ENCODE measurements around the gene CNTNAP2. TPM values are rescaled to one million over a fixed set of nuclear protein-coding genes. Genes with fewer than 3 reads are reported as not detected.

CNTNAP2 gene
- total RNA-seq, 1 donor: 0.54 TPM

DNA sequence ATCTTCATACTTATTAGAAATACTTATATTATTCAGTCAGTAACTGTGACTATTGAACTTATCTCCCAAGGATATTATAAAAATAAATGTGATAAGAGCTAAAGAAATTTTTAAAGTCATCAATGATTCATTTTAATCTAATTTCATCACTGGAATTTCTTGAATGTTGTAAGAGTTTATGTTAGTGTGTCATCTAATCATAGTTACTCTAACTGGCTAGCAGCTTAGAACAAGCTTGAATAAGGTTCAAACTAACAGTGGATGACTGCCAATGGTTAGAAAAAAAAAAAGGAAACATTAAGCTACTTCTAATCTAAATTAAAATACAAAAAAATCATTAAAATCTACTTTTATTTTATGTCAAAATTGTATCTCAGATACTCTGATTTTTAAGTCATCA is 1066.3 kb downstream of the CNTNAP2 start:
- DNase-seq (ENCODE audit: low read depth in 2 of 3, low spot score in 2 of 3): no peak

DNA sequence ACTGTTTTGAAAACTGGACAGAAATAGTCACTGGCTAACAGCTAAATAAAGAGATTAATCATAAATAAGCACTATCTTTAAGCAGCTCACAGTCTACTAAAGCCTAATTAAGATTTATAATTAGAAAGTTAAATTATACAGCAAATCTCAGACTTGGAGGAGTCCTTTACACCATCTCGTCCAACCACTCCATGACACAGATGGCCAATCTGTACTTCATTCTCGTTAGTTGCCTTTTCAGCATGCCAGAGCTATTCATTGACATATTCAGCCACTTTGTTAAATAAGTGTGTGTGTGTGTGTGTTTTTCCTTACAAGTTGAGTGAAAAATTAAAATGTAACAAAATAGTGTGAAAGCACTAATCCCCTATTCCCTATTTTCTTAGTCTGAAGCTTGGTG is 1066.7 kb downstream of the CNTNAP2 start:
- DNase-seq (ENCODE audit: low read depth in 2 of 3, low spot score in 2 of 3): no peak

DNA sequence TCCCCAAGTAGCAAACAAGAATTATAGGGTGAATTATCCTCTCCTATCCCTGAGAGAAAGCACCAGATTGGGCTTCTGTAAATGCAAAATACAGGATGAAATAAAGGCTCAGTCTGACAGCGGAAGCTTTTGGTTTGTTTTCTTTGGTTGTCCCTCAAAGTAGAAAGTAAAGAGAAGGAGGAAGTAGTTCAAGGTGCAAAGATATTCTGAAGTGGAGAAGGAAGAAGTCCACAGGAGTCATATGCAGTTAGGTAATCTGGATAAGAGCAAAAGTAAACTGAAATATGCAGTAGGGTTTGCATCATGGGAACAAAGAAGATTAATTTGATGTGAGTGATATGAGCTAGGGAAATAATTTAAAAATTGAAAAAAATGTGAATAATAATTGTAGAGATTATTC is 1071.9 kb downstream of the CNTNAP2 start:
- DNase-seq (ENCODE audit: low read depth in 2 of 3, low spot score in 2 of 3): peak in 1 of 3 donors; percentile 43

DNA sequence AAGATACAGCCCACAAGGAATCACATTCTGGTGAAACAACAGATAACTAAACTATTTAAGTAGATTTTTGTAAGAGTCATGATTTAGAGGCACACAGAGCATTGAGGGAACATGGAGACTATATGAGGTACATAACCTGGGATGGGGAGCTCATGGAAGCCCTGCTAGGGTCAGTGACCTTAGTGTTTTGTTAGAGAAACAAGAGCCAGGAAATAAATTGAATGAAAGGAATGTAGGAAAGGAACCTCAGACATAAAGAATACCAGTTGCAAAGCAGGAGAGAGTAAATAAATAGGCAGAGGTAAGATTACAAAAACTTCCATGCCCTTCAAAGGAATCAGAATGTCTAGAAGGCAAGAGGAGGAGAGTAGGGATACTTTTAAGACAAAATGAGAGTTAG is 1076.9 kb downstream of the CNTNAP2 start:
- no peak for DNase-seq (ENCODE audit: low read depth in 2 of 3, low spot score in 2 of 3)

DNA sequence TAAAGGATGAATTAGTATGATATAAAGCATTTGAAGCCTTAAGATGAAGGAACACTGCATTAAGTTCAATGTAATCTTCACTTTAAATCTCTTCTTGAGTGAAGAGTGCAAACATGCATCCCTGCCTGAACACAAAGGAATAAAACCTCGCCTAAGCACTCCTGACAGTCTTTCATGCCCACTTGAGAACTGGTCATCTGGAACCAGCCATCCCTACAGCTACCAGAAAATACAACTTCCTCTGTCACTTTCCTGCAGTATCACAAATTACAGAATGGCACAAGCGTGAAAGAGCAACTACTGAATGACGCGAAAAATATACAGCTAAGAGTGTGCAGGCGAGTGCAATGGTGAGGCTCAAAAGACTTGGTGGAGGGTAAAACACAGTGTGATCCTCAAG is 1079.9 kb downstream of the CNTNAP2 start:
- no peak for DNase-seq (ENCODE audit: low read depth in 2 of 3, low spot score in 2 of 3)

DNA sequence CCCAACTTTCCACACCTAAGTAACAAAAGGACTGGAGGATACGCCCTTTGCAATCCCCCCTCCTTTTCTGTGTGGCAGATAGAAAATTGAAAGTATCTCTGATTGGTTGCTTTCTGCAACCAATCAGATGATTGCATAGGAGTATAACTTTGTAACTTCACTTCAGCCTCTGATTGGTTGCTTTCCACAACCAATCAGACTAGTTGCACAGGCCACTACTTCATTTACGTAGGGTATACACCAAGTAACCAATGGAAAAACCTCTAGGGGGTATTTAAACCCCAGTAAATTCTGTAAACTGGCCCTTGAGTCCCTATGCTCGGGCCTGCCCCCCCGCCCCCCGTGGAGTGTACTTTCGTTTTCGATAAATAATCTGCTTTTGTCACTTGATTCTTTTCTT is 1080.4 kb downstream of the CNTNAP2 start:
- no peak for DNase-seq (ENCODE audit: low read depth in 2 of 3, low spot score in 2 of 3)

DNA sequence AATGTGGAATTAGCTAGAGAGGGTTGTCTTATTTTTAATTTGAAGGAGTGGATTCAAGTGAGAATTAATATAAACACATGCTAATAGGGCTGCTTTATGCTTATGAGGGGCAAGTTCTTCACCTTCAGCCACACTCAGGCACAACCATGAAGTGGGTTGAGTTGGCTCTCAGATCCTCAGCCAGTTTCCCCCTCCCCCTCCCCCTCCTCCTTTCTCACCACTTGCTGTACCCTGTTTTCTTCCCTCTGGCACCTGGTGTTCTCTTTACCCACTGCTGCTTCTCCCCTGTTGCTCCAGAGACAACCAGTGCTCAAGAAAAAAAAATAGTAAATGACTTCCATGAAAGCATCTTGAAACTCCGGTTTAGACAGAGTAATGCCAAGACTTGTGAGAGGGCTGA is 1083.3 kb downstream of the CNTNAP2 start:
- no peak for DNase-seq (ENCODE audit: low read depth in 2 of 3, low spot score in 2 of 3)

DNA sequence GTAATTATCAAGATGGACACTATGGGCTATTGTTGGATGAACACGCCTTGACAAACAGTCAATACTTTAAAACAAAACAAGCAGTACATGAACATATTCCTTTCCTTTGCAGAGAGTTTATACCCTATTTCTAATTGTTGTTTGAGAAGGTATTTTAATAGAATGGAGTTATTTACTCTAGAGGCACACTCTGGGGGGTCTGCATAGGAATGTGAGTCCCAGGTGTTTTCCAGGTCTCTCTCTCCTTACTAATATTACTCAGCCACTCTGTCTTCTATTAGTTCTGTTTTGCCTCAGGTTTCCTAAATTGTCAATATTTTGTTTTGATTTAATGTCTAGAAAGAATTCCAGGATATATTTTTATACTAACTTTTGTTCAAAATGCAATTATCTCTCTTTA is 1091.4 kb downstream of the CNTNAP2 start:
- DNase-seq (ENCODE audit: low read depth in 2 of 3, low spot score in 2 of 3): no peak

DNA sequence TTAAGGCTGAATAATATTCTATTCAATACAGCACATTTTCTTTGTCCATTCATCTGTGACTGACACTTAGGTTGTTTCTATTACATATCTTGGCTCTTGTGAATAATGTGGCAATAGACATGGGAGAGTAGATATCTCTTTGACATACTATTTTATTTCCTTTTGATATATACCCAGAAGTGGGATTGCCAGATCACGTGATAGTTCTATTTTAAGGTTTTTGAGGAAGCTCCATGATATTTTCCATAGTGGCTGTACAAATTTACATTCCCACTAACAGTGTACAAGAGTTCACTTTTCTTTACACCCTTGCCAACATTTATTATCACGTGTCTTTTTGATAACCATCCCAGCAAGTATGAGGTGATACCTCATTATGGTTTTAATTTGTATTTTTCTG is 1114.7 kb downstream of the CNTNAP2 start:
- DNase-seq (ENCODE audit: low read depth in 2 of 3, low spot score in 2 of 3): no peak

DNA sequence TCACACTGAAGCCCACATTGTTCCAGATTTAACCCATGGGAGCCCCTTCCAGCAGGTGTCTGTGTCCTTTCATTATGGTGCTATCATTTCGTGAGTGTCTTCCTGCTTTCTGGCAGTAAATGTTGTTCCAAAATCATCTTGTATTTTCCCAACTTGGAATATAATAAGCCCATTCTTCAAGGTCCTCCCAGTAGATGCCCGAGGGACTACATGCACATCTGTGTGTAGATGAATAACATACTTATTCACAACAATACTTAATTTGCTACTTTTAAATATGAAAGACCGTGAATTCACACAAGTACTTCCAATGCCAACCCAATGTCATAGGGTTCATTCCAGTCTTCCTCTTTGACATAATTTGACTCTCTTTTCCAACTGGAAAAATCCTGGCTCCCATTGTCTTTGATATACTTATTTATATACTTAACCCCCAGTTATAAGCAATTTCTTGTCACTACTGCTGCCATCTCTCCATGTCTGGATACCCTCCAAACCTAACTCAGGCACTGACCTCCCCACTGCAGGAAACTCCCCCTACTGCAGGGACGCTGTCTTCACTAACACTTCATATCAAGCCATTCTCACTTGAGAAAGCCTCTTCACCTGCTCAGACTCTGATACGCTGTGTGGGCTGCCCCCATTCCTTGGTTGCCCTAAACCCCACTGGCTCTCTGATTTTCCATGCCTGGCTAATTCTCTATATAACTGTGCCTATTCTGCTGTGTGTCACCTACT is 1119.2 kb downstream of the CNTNAP2 start:
- DNase-seq (ENCODE audit: low read depth in 2 of 3, low spot score in 2 of 3): no peak

DNA sequence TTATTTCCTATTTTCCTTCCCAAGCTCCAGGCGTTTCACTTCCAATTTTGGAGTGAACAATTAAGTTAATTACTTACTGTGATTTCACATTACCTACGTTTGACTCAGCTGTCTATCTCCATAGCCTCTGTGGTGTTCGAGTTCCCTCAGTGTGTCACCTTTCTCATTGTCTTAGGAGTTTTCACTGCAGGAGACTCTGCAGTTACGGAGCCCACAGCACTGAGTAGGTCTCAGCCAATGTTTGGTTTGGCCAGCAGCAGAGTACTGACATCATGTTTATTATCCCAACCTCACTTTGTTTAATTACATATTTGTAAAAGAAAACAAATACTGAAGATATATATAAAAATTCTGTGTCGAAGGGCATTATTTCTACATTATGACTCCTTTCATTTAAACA is 1123.9 kb downstream of the CNTNAP2 start:
- DNase-seq (ENCODE audit: low read depth in 2 of 3, low spot score in 2 of 3): no peak

DNA sequence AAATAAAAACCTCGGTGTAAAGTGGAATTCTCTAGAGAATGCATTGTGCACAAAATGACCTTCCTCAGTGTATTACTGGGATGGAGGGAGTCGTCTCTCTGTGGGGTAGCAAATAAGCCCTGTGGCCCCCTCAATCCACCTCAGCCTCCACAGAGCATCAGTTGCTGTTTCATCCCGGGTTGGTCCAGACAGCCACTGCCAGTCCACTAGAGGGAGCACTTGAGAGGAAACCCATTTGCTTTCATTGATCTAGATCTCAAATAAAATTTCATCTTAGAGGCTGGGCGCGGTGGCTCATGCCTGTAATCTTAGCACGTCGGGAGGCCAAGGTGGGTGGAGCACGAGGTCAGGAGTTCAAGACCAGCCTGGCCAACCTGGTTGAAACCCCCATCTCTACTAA is 1128.7 kb downstream of the CNTNAP2 start:
- DNase-seq (ENCODE audit: low read depth in 2 of 3, low spot score in 2 of 3): peak in 2 of 3 donors; percentile 34 to 68

DNA sequence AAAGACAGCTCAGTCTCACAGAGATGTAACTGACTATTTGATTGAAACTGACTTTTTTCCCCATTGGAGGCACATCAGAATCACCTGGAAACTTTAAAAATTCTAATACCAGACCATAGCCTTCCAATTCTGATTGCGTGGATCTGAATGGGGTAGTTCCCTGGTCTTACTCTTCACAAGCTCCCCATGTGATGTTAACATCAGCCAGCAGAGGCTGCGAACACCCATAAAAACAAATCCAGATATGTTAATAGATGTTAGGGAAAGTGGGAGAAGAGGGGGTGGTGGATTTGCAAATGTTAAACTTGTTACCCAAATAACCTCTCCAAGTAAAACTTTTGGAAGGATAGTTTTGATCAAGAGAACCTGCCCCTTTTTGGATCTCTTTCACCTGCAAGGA is 1133.4 kb downstream of the CNTNAP2 start:
- DNase-seq (ENCODE audit: low read depth in 2 of 3, low spot score in 2 of 3): no peak

DNA sequence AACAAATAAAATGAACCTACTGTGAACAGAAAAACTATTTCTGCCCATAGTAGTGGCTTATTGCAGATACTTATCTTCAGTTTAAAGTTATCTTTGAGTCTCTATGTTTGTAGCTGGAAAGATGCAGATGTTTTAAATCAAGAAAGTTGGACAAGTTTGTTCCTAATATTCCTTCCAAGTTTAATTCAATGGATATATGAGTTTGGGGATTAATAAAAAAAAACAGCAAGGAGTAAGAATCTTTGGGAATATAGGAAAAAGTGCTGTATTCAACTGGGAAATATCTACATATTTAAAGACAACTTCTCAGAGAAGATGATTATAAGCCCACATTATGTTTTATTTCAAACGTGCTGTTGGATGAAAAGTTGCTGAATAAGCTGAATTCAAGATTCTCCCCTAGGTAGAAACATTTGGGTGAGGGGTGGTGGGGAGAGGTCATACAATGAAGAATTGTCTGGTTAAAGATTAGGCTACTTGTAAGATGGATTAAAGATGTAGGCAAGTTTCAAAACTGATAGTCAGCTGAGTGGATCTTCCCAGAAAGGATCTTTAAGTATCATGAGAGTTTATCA is 1135.2 kb downstream of the CNTNAP2 start:
- DNase-seq (ENCODE audit: low read depth in 2 of 3, low spot score in 2 of 3): no peak

DNA sequence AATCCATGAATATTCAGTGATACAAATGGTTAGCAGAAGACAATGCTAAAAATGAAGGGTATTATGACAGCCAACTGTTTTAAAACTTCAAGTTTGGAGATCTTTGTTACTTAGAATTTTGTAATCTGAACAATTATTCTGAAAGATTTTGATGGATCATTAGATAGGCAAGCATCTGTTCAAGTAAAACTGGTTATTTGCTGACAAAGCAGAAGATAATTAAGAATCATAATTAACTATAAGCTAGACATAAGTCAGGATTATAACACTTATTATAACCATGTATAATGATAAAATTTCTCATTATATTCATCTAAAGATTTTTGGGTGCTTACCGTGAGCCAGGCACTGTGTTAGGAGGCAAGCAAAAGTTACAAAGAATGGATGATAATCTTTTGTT is 1145.1 kb downstream of the CNTNAP2 start:
- DNase-seq (ENCODE audit: low read depth in 2 of 3, low spot score in 2 of 3): no peak

DNA sequence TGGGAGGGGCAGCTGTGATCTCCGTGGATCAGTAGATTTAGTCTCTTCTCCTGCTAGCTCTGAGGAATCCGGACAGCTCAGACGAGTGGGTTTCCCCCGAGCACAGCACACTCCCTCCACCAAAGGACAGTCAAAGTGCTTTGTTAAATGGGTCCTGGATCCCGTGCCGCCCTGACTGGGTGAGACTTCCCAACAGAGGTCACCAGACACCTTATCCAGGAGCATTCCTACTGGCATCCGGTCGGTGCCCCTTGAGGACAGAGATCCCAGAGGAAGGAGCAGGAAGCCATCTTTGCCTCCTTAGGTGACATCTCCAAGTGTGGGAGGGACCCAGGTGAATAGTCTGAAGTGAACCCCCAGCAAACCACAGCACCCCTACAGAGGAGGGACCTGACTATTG is 1148.9 kb downstream of the CNTNAP2 start:
- DNase-seq (ENCODE audit: low read depth in 2 of 3, low spot score in 2 of 3): no peak

DNA sequence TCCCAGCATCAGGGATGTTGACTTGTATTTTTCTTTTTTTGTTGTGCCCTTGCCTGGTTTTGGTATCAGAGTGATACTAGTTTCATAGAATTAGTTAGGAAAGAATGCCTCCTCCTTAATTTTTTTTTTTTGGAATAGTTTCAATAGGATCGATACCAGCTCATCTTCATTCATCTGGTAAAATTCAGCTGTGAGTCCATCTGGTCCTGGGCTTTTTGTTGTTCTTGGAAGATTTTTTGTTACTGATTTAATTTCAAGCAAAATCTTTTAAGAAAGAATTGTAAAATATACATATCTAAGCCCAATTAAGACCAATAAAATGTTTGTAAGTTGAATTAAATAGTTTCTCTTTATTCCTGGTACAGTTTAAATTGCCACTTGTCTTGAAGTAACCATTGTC is 1159.5 kb downstream of the CNTNAP2 start:
- DNase-seq (ENCODE audit: low read depth in 2 of 3, low spot score in 2 of 3): no peak

DNA sequence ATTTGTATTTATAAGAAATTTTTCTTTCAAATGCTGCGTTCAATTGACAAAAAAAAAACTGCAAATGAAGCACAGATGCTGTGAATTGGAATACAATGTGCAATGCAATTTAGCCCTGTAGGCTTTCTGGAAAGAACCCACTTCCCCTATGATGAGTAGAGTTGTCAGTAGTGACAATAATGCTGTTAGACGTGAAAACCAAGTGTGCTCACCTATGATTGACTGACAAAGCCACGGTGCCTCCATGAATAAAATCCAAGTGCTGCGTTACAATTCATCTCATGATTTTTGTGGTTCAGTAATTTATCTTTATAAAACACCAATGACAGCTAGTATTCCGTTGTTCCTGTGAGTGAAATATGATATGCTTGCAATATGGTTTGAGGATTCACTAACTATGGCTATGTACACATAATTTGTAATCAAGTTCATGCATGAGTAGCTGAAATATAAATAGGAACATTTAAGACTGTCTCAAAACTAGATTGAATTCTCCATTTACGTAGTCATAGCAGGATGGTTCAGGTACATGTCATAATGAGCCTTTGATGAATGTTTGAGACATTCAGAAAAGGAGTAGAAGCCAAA is 1160.3 kb downstream of the CNTNAP2 start:
- DNase-seq (ENCODE audit: low read depth in 2 of 3, low spot score in 2 of 3): no peak

DNA sequence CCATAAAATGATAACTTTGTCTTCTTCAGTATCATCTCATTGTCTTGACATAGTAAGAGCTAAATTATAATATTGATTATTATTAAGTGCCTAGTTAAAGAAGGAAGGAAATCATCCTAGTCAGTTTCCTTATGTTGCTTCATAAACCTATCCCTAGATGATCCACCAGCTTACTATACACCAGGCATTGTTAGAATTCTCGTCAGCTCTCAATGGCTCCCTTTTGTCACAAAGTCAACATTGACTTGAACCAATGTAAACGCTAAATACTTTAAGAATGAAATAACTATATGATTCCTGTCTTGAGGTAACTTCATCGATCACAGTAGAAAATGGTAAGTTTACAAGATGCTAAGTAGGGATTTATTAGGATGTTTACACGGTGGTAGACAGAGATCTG is 1162.9 kb downstream of the CNTNAP2 start:
- DNase-seq (ENCODE audit: low read depth in 2 of 3, low spot score in 2 of 3): no peak

DNA sequence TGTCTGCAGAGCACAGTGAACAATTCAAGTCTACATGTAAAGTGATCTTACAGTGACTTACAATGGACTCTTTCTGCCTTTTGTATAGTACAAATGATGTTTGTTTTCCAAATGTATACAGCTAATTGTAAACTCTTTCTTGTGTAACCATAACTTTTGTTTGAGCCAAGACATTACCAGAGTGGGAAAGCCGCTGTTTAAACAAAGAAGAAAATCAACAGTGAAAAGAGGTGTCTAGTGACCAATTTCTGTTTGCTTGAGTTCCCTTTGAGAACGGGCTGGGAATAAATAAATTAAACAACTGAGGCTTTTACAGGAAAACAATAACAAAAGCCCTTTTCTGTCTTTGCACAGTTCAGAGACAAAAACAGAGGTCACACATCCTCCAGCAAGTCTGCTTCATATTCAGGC is 1163.4 kb downstream of the CNTNAP2 start:
- no peak for DNase-seq (ENCODE audit: low read depth in 2 of 3, low spot score in 2 of 3)

DNA sequence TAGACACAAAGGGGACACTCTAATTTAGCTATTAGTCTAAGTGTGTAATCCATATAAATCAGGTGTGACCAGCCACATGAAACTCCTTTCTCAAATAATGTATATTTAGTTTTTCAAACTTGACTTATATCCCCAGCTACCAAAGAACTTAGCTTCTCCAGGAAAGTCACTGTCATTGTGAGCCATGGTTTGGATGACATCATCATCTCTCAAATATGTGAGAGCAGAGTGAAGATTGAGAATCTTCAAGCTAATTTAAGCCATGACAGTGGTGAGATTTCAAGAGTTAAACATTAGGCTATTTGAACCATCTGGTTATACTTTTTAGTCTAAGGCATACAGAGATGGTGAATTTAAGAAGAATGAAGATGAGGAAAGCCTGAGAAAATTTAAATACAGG is 1165.6 kb downstream of the CNTNAP2 start:
- DNase-seq (ENCODE audit: low read depth in 2 of 3, low spot score in 2 of 3): no peak

DNA sequence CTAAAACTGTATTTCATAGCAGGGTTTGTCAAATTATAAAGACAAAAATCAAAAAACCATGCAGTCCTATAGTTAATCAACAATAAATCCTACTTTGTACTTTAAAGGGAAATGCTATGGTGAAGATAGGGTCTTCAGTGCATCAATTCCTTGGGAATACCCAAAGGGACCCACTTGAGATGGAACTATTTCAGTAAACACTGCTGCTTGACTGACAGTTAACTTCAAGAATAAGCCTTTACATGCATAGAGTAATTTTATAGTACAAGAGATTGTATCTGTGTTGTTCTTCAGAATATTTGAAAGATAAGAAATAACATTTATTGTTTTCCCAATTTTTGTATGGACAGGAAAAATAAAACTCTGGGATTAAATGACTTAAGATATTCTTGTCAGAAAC is 1179.6 kb downstream of the CNTNAP2 start:
- no peak for DNase-seq (ENCODE audit: low read depth in 2 of 3, low spot score in 2 of 3)

All from hematopoietic multipotent progenitor cell (in vitro differentiated cells).